Limb (tissue), 2 donors: ENCODE data around the gene ADCY7.
"Not testable (repeated sequence)": the region's sequence is repeated elsewhere in the genome, so short reads cannot be mapped to it uniquely, and the experiment has no call there.

Experiments used
- DNase-seq, 2 donors: peaks; one replicate each; pipeline ENCODE4 v3.0.0-alpha.2; 2016; ENCODE audit errors: extremely low spot score in 2 of 2

Gene ADCY7

GRCh38 chr16:50266337-50267091 is at the start of gene ADCY7:
Gene ADCY7, plus strand, starts transcription at chr16:50266551. Its CDS starts 21,629 bp downstream, at chr16:50288180.
- DNase-seq: peak; percentile 41 to 71

- no peak for DNase-seq
Observed at GRCh38 chr16:50219402-50219975, 46.9 kb upstream of the ADCY7 start.

GRCh38 chr16:50224286-50224685 is 42.1 kb upstream of the ADCY7 start:
- no peak for DNase-seq

- DNase-seq: no peak
Observed at GRCh38 chr16:50227120-50227519, 39.2 kb upstream of the ADCY7 start.

- no peak for DNase-seq
Observed at GRCh38 chr16:50227665-50228064, 38.7 kb upstream of the ADCY7 start.

GRCh38 chr16:50228364-50228868 is 37.9 kb upstream of the ADCY7 start:
- DNase-seq: no peak

- DNase-seq: no peak
Observed at GRCh38 chr16:50229149-50229726, 37.1 kb upstream of the ADCY7 start.

- DNase-seq: no peak
Observed at GRCh38 chr16:50234771-50235556, 31.4 kb upstream of the ADCY7 start.

GRCh38 chr16:50235581-50235980 is 30.8 kb upstream of the ADCY7 start:
- DNase-seq: no peak

- no peak for DNase-seq
Observed at GRCh38 chr16:50238314-50238713, 28.0 kb upstream of the ADCY7 start.

GRCh38 chr16:50238868-50239301 is 27.5 kb upstream of the ADCY7 start:
- DNase-seq: no peak

- not testable (repeated sequence) for DNase-seq
Observed at GRCh38 chr16:50243024-50243423, 23.3 kb upstream of the ADCY7 start.

GRCh38 chr16:50244140-50244503 is 22.2 kb upstream of the ADCY7 start:
- DNase-seq: no peak

- no peak for DNase-seq
Observed at GRCh38 chr16:50244504-50245416, 21.6 kb upstream of the ADCY7 start.

- DNase-seq: peak in 1 of 2 donors; percentile 67
Observed at GRCh38 chr16:50245417-50246298, 20.7 kb upstream of the ADCY7 start.

GRCh38 chr16:50246299-50247122 is 19.8 kb upstream of the ADCY7 start:
- peak in 1 of 2 donors; percentile 64 for DNase-seq

GRCh38 chr16:50247123-50247905 is 19.0 kb upstream of the ADCY7 start:
- no peak for DNase-seq
